Endothelial cell of umbilical vein (primary cell): ENCODE data around the gene MSANTD2. TPM values are rescaled to one million over a fixed set of nuclear protein-coding genes. Genes with fewer than 3 reads are reported as not detected.

Experiments
- BruUV-seq: library from RNA; stranded (reverse); fragments of 400-500 nt; replicated peaks from 2 replicates; lab custom pipeline; 2021; lab: Mats Ljungman, UMichigan
- CTCF ChIA-PET: fragments of 300-600, 350-600 bp; sonication (Branson Sonifier 250); formaldehyde crosslinking; loops from one replicate; lab custom pipeline; 2021; ENCODE audit warnings: antibody characterized with exemption, inconsistent platforms; lab: Charles Lee
- POLR2A ChIA-PET: fragments of 300-600, 350-600 bp; sonication (Branson Sonifier 250); formaldehyde crosslinking; loops from one replicate; lab custom pipeline; 2021; ENCODE audit warnings: antibody characterized with exemption, inconsistent platforms; lab: Charles Lee
- DNase-seq: peaks from one replicate; pipeline ENCODE4 v3.0.0-alpha.2; 2011; ENCODE audit warnings: low read depth, low spot score
- FAIRE-seq: peaks from 2 replicates; lab custom pipeline; 2011; peaks lifted over from hg19 to GRCh38; lab: Jason Lieb, UNC
- H2AFZ ChIP-seq: 2 replicates; pipeline ENCODE4 v1.6.0; 2012; ENCODE audit warnings: low read depth, low read length, control low read depth, inconsistent platforms
- H3K27ac ChIP-seq: 2 replicates; pipeline ENCODE4 v1.5.1; 2011; ENCODE audit warnings: low read depth, mild to moderate bottlenecking, control low read depth, low read length, moderate library complexity; ENCODE audit not compliant: insufficient read depth
- H3K27me3 ChIP-seq, 2 experiments: 2 replicates each; pipeline versions ENCODE4 v1.6.0 to v1.6.1; 2011; ENCODE audit warnings: low read length in 2 of 2, mixed read lengths in 1 of 2; ENCODE audit not compliant: control insufficient read depth in 2 of 2, insufficient read depth in 2 of 2
- H3K36me3 ChIP-seq, 2 experiments: 2 replicates in 1 of 2; 3 replicates in 1 of 2; pipeline ENCODE4 v1.5.1; 2011; ENCODE audit warnings: low read length in 2 of 2, mild to moderate bottlenecking in 1 of 2, moderate library complexity in 1 of 2; ENCODE audit not compliant: control insufficient read depth in 2 of 2, insufficient read depth in 2 of 2; ENCODE audit errors: extremely low read depth in 1 of 2
- H3K4me1 ChIP-seq: 3 replicates; pipeline ENCODE4 v1.5.1; 2011; ENCODE audit warnings: mild to moderate bottlenecking, low read length; ENCODE audit not compliant: control insufficient read depth, insufficient read depth; ENCODE audit errors: extremely low read depth
- H3K4me2 ChIP-seq: 2 replicates; pipeline ENCODE4 v1.6.1; 2011; ENCODE audit warnings: low read length, control low read depth, mixed read lengths; ENCODE audit not compliant: insufficient read depth
- H3K4me3 ChIP-seq, 3 experiments: fragments of 200-600 bp in 1 of 3; sonication (generic), shearing (Covaris generic) in 1 of 3; replicated peaks in 1 of 3; 2 replicates each; pipeline ENCODE4 v1.5.1; 2011 to 2016; ENCODE audit warnings: control low read depth in 3 of 3, low read length in 3 of 3, mild to moderate bottlenecking in 2 of 3, inconsistent platforms in 1 of 3, low read depth in 1 of 3, moderate library complexity in 1 of 3; ENCODE audit not compliant: insufficient read depth in 1 of 3
- H3K79me2 ChIP-seq: 2 replicates; pipeline ENCODE4 v1.6.0; 2012; ENCODE audit warnings: low read length, inconsistent platforms; ENCODE audit not compliant: control insufficient read depth, insufficient read depth
- H3K9ac ChIP-seq: replicated peaks from 2 replicates; pipeline ENCODE3; 2011; ENCODE audit warnings: low read length, control low read depth; ENCODE audit not compliant: insufficient read depth; ENCODE audit errors: extremely low read depth
- H3K9me1 ChIP-seq: replicated peaks from 3 replicates; pipeline ENCODE4 v1.6.0; 2011; ENCODE audit warnings: mild to moderate bottlenecking, low read length; ENCODE audit not compliant: control insufficient read depth, insufficient read depth; ENCODE audit errors: extremely low read depth
- H3K9me3 ChIP-seq: replicated peaks from 2 replicates; pipeline ENCODE4 v1.5.1; 2012; ENCODE audit warnings: low read length, inconsistent platforms; ENCODE audit not compliant: control insufficient read depth, insufficient read depth
- H4K20me1 ChIP-seq: replicated peaks from 2 replicates; pipeline ENCODE3; 2011; ENCODE audit warnings: mild to moderate bottlenecking, low read length; ENCODE audit not compliant: control insufficient read depth, insufficient read depth; ENCODE audit errors: extremely low read depth
- CTCF ChIP-seq, 2 donors: IDR thresholded peaks; 1 replicate in 1 of 2; 2 replicates in 1 of 2; pipeline ENCODE4 v1.5.1; 2011; ENCODE audit warnings: low read length in 2 of 2, mild to moderate bottlenecking in 2 of 2, moderate library complexity in 2 of 2, control low read depth in 1 of 2, inconsistent platforms in 1 of 2, low read depth in 1 of 2; ENCODE audit not compliant: insufficient read depth in 1 of 2; ENCODE audit errors: extremely low read depth in 1 of 2
- EZH2 ChIP-seq: IDR thresholded peaks from 2 replicates; pipeline ENCODE4 v1.6.1; 2012; ENCODE audit warnings: borderline replicate concordance, low read depth, mild to moderate bottlenecking, moderate library complexity, low read length, inconsistent platforms; ENCODE audit not compliant: severe bottlenecking
- FOS ChIP-seq: IDR thresholded peaks from 2 replicates; pipeline ENCODE4 v1.6.1; 2011; ENCODE audit warnings: mild to moderate bottlenecking, low read length, moderate library complexity, borderline replicate concordance; ENCODE audit not compliant: insufficient read depth
- GATA2 ChIP-seq: IDR thresholded peaks from 2 replicates; pipeline ENCODE4 v1.7.0; 2011; ENCODE audit warnings: low read depth, mild to moderate bottlenecking, moderate library complexity, mixed read lengths, low read length; ENCODE audit not compliant: insufficient read length, insufficient read depth
- MAX ChIP-seq: IDR thresholded peaks from 2 replicates; pipeline ENCODE4 v1.6.1; 2011; ENCODE audit not compliant: insufficient read depth, insufficient read length
- POLR2A ChIP-seq: IDR thresholded peaks from 2 replicates; pipeline ENCODE4 v1.6.1; 2012; ENCODE audit warnings: low read depth, mild to moderate bottlenecking, control low read depth, low read length
- dilution Hi-C: fragments of 300-500 bp; cut with MboI; formaldehyde crosslinking; loops from one replicate; pipeline ENCODE4 v1.15.0; 2019; ENCODE audit warnings: low sequenced_read_pairs; ENCODE audit not compliant: extremely low pct_ligation_motif_present
- intact Hi-C: fragments of 100-400 bp; cut with micrococcal nuclease; formaldehyde crosslinking; loops from one replicate; pipeline ENCODE4 v1.10.0; 2022
- polyA plus RNA-seq, 4 experiments: library from polyadenylated mRNA; depleted of rRNA in 3 of 4; stranded (reverse) in 3 of 4; unstranded in 1 of 4; fragments of >200 nt; gene quantifications; 2 replicates each; pipeline versions ENCODE4 v1.2.1 to v1.2.3, GENCODE V29; 2011 to 2012; ENCODE audit warnings: missing spikeins in 1 of 4
- total RNA-seq: library from RNA; stranded (reverse); gene quantifications from 2 replicates; pipeline ENCODE4 v1.2.3, GENCODE V29; 2021

MSANTD2 gene
- total and polyA plus RNA-seq, 2 donors (not counting 3 experiments of a cell fraction or from before 2014, with no cell fraction given): 5.5 to 23.2 TPM

- intact Hi-C loops: loop anchor here (1.0 kb wide), 1 partner anchor 45 kb away; the partner anchor contains the start of genes SIAE and SPA17
- no peaks in the 10 kb centered on the region for H3K79me2 ChIP-seq
- H3K27me3 ChIP-seq: no peaks in the 10 kb centered on the region
- DNase-seq (peak; percentile 78), FAIRE-seq (peak; percentile 28)
- ChIA-PET CTCF (interaction anchor here (0.7 to 2.5 kb wide), 14 partner anchors 8 to 310 kb away, joined by 3 to 24 read pairs (median 6); partner anchors contain the start of genes NRGN, SIAE and SPA17), POLR2A (interaction anchor here (1.3 kb wide), 1 partner anchor 28 kb away, joined by 9 read pairs; no protein-coding TSS in a partner anchor)
- H3K9me1 ChIP-seq: no peaks in the 10 kb centered on the region
- H3K27ac ChIP-seq: peak overlapping the region; percentile 62
- no peaks in the 10 kb centered on the region for H4K20me1 ChIP-seq
- H3K36me3 ChIP-seq: no peaks in the 10 kb centered on the region
- peak overlapping the region; percentile 85 for H3K4me2 ChIP-seq
- peak overlapping the region; percentile 44 for H3K9ac ChIP-seq
- no TSS peak for BruUV-seq
- dilution Hi-C loops: no loop called here
- H3K4me1 ChIP-seq: peaks cover 24% of the 10 kb centered on the region
- peak overlapping the region; percentile 95 for H2AFZ ChIP-seq
- H3K4me3 ChIP-seq: peak overlapping the region; percentile 26 to 61 (median 39)
- TF ChIP-seq POLR2A (peak; percentile 11), EZH2 (no peak), MAX (no peak)
- no peaks in the 10 kb centered on the region for H3K9me3 ChIP-seq
Observed at GRCh38 chr11:124717786-124718651, 82.2 kb downstream of the MSANTD2 start.

- no peaks in the 10 kb centered on the region for H3K9me3 ChIP-seq
- no peaks in the 10 kb centered on the region for H3K9me1 ChIP-seq
- no TSS peak for BruUV-seq
- peak; percentile 89 for FAIRE-seq
- intact Hi-C loops: no loop called here
- peak overlapping the region; percentile 44 for H3K9ac ChIP-seq
- H3K4me3 ChIP-seq: peak overlapping the region; percentile 11 to 61 (median 16)
- POLR2A ChIA-PET: interaction anchor here (1.3 kb wide), 1 partner anchor 29 kb away, joined by 9 read pairs; no protein-coding TSS in a partner anchor
- H3K36me3 ChIP-seq: no peaks in the 10 kb centered on the region
- peak overlapping the region; percentile 95 for H2AFZ ChIP-seq
- dilution Hi-C loops: no loop called here
- H3K79me2 ChIP-seq: no peaks in the 10 kb centered on the region
- H4K20me1 ChIP-seq: no peaks in the 10 kb centered on the region
- peak overlapping the region; percentile 85 for H3K4me2 ChIP-seq
- no peak for DNase-seq
- peak overlapping the region; percentile 62 for H3K27ac ChIP-seq
- CTCF ChIA-PET: interaction anchor here (0.7 to 2.5 kb wide), 14 partner anchors 8 to 309 kb away, joined by 3 to 24 read pairs (median 6); partner anchors contain the start of genes NRGN, SIAE and SPA17
- TF ChIP-seq CTCF (IDR thresholded peaks at IDR 0.05; ENCODE audit: extremely low read depth in 1 of 2, insufficient read depth in 1 of 2, low read depth in 1 of 2, low read length in 2 of 2) (no peak), POLR2A (no peak), GATA2 (peak; percentile 67), FOS (peak; percentile 53)
- no peaks in the 10 kb centered on the region for H3K27me3 ChIP-seq
- H3K4me1 ChIP-seq: peaks cover 24% of the 10 kb centered on the region
Observed at GRCh38 chr11:124717421-124717785, 82.8 kb downstream of the MSANTD2 start.
